GM12891 (cell line): Measurements from ENCODE around the gene AMD1.
A peak's percentile ranks its signal among the peaks of the same experiment; 100 is the strongest.
"Not testable (repeated sequence)": the region's sequence is repeated elsewhere in the genome, so short reads cannot be mapped to it uniquely, and the experiment has no call there.

Experiments used
- DNase-seq: peaks from one replicate; pipeline ENCODE4 v3.0.0; 2011; ENCODE audit warnings: low spot score; ENCODE audit not compliant: insufficient read length
- FAIRE-seq: peaks from 2 replicates; lab custom pipeline; 2011; peaks lifted over from hg19 to GRCh38; lab: Jason Lieb, UNC
- PAX5 ChIP-seq: IDR thresholded peaks from 2 replicates; pipeline ENCODE4 v1.6.1; 2011; ENCODE audit warnings: low read length, moderate library complexity, mild to moderate bottlenecking; ENCODE audit not compliant: insufficient read depth, severe bottlenecking
- POLR2A ChIP-seq: IDR thresholded peaks from 2 replicates; pipeline ENCODE4 v1.6.1; 2011; ENCODE audit warnings: low read depth, low read length, control low read depth
- POLR2AphosphoS5 ChIP-seq: IDR thresholded peaks from 2 replicates; pipeline ENCODE4 v1.6.1; 2011; ENCODE audit warnings: low read depth, low read length, control low read depth
- POU2F2 ChIP-seq: IDR thresholded peaks from 2 replicates; pipeline ENCODE4 v1.6.1; 2011; ENCODE audit warnings: low read depth, mild to moderate bottlenecking, control low read depth, low read length, moderate library complexity
- SPI1 ChIP-seq: IDR thresholded peaks from 2 replicates; pipeline ENCODE4 v1.6.1; 2011; ENCODE audit warnings: low read depth, low read length, control low read depth
- TAF1 ChIP-seq: IDR thresholded peaks from 2 replicates; pipeline ENCODE4 v1.6.1; 2011; ENCODE audit warnings: low read depth, low read length, control low read depth

AMD1 gene

GRCh38 chr6:110886555-110887167 lies 12.1 kb downstream of the AMD1 start:
- FAIRE-seq, result no peak
- no peak for TF ChIP-seq POU2F2
- TF ChIP-seq POLR2AphosphoS5, result no peak
- no peak for TF ChIP-seq SPI1
- TF ChIP-seq PAX5, result no peak

GRCh38 chr6:110890288-110890687 lies 15.7 kb downstream of the AMD1 start:
- DNase-seq, result no peak
- FAIRE-seq, result no peak
- TF ChIP-seq SPI1, result no peak
- TF ChIP-seq POLR2AphosphoS5, result no peak
- no peak for TF ChIP-seq POU2F2
- TF ChIP-seq POLR2A, result no peak
- no peak for TF ChIP-seq PAX5
- no peak for TF ChIP-seq TAF1

More at GRCh38 chr6:110886555-110887167, 12.1 kb downstream of the AMD1 start:
- no peak for DNase-seq

- FAIRE-seq (no peak), DNase-seq (no peak)
- TF ChIP-seq TAF1, result no peak
- TF ChIP-seq POLR2AphosphoS5, result peak; percentile 7; the same call in 1 of the 2 replicates
Observed at GRCh38 chr6:110895907-110896608, 21.5 kb downstream of the AMD1 start.

GRCh38 chr6:110897433-110897832 lies 22.8 kb downstream of the AMD1 start:
- 0 out of 2 replicates have a peak, but pooled peaks have one; percentile 32 for TF ChIP-seq POU2F2
- TF ChIP-seq POLR2AphosphoS5, result peak; percentile 22; the same call in 1 of the 2 replicates
- TF ChIP-seq SPI1, result no peak
- no peak for FAIRE-seq
- DNase-seq, result no peak

GRCh38 chr6:110898111-110898510 lies 23.5 kb downstream of the AMD1 start:
- FAIRE-seq (no peak), DNase-seq (no peak)
- TF ChIP-seq PAX5 (no peak), POU2F2 (no peak), POLR2A (no peak), POLR2AphosphoS5 (no peak), TAF1 (no peak), SPI1 (no peak)

GRCh38 chr6:110900028-110900598 lies 25.5 kb downstream of the AMD1 start:
- DNase-seq (no peak), FAIRE-seq (no peak)
- TF ChIP-seq POLR2AphosphoS5 (peak; percentile 62; the same call in 1 of the 2 replicates), POU2F2 (no peak), POLR2A (peak; percentile 42; the same call in 1 of the 2 replicates), PAX5 (no peak)

GRCh38 chr6:110901601-110902000 lies 27.0 kb downstream of the AMD1 start:
- not testable (repeated sequence) for FAIRE-seq, DNase-seq

GRCh38 chr6:110902091-110902490 lies 27.5 kb downstream of the AMD1 start:
- FAIRE-seq (no peak), DNase-seq (no peak)
- TF ChIP-seq POLR2AphosphoS5 (0 out of 2 replicates have a peak, but pooled peaks have one; percentile 67), SPI1 (no peak), POLR2A (0 out of 2 replicates have a peak, but pooled peaks have one; percentile 25)

GRCh38 chr6:110906273-110906672 lies 31.7 kb downstream of the AMD1 start:
- FAIRE-seq, DNase-seq: not testable (repeated sequence)

- TF ChIP-seq POU2F2 (no peak), POLR2A (no peak), TAF1 (no peak), SPI1 (no peak), POLR2AphosphoS5 (no peak), PAX5 (no peak)
- DNase-seq (no peak), FAIRE-seq (no peak)
Observed at GRCh38 chr6:110930781-110931180, 56.2 kb downstream of the AMD1 start.

- TF ChIP-seq POLR2A, result no peak
- TF ChIP-seq PAX5, result no peak
- no peak for TF ChIP-seq TAF1
- no peak for TF ChIP-seq POU2F2
- TF ChIP-seq SPI1, result no peak
- TF ChIP-seq POLR2AphosphoS5, result no peak
- no peak for FAIRE-seq
- no peak for DNase-seq
Observed at GRCh38 chr6:110933912-110934311, 59.3 kb downstream of the AMD1 start.
